ENCODE results near the gene ACTR1A. TPM values are rescaled to one million over a fixed set of nuclear protein-coding genes. Genes with fewer than 3 reads are reported as not detected.

Gene ACTR1A
- total and polyA plus RNA-seq, 9 of the 15 experiments (the other 6 are each of a cell fraction or from before 2014, with no cell fraction given) = 36.3 to 77.2 (median 49.6) TPM

GRCh38 chr10:102450374-102451104 is 52.0 kb downstream of the ACTR1A start (continued):
- TF ChIP-seq RBBP5 (IDR thresholded peaks at IDR 0.05; ENCODE audit: borderline replicate concordance, insufficient read depth, low read length, poor library complexity, severe bottlenecking) = peak; percentile 83
- no peak for TF ChIP-seq KLF10 (CRISPR knock-in tag; IDR thresholded peaks at IDR 0.05)
- TF ChIP-seq VEZF1 (CRISPR knock-in tag; IDR thresholded peaks at IDR 0.05) = peak; percentile 79
- TF ChIP-seq UBTF (IDR thresholded peaks at IDR 0.05; ENCODE audit: borderline replicate concordance in 1 of 2, low read depth in 2 of 2, low read length in 2 of 2) = peak; percentile 80 to 85; a peak in 3 of 4 replicates
- no peak for TF ChIP-seq NFIX (CRISPR knock-in tag; IDR thresholded peaks at IDR 0.05; ENCODE audit: low read depth)

GRCh38 chr10:102450124-102450373 is 52.5 kb downstream of the ACTR1A start:
- Histone ChIP-seq H3K9ac (ENCODE audit: insufficient read depth in 1 of 2, low read depth in 2 of 2, low read length in 2 of 2) (peak overlapping the region; percentile 90 to 94), H4K20me1 (replicated peaks; ENCODE audit: control insufficient read depth, insufficient read depth, low read length) (no peaks in the 10 kb centered on the region), H3K27ac (ENCODE audit: extremely low read depth, low read depth, low read length) (peak overlapping the region; percentile 95), H2AFZ (ENCODE audit: low read depth, low read length) (peak overlapping the region; percentile 52), H3K9me1 (ENCODE audit: control insufficient read depth, insufficient read depth, low read length) (no peaks in the 10 kb centered on the region), H3K4me3 (peak overlapping the region; percentile 80), H3K9me3 (replicated peaks; ENCODE audit: control insufficient read depth, insufficient read depth, low read depth, low read length) (no peaks in the 10 kb centered on the region), H3K4me2 (ENCODE audit: insufficient read depth, low read length) (peak overlapping the region; percentile 94), H3K36me3 (ENCODE audit: control insufficient read depth, insufficient read depth, low read length) (peaks cover 28% of the 10 kb centered on the region; the same call in 2 of the 3 replicates), H3K79me2 (ENCODE audit: control insufficient read depth, insufficient read depth, low read length) (peaks cover 43% of the 10 kb centered on the region), H3K27me3 (ENCODE audit: control insufficient read depth in 2 of 2, insufficient read depth in 2 of 2, low read length in 2 of 2) (no peaks in the 10 kb centered on the region), H3K4me1 (replicated peaks in 1 of 2; ENCODE audit: control insufficient read depth in 2 of 2, insufficient read depth in 2 of 2, low read length in 2 of 2) (peaks cover 24 to 38% of the 10 kb centered on the region in 2 experiments)
- ATAC-seq (no peak), FAIRE-seq (no peak), DNase-seq (ENCODE audit: extremely low read depth in 1 of 4, low spot score in 3 of 4) (no peak)
- ChIA-PET POLR2A (interaction anchor here (0.6 to 3.3 kb wide), 9 partner anchors 8 to 219 kb away, joined by 3 to 24 read pairs (median 9); partner anchors contain the start of genes CUEDC2 and FBXL15), CTCF (ENCODE audit: low intra/inter-chr PET ratio) (no interaction called here)
- BruUV-seq (replicated peaks) = TSS peak; percentile 35
- in situ Hi-C loops (cut with MboI) (no loop called here), intact Hi-C loops (cut with micrococcal nuclease) (no loop called here)
- 0% methylated on average over 9 of the region's 11 CpGs for WGBS (ENCODE audit: insufficient coverage, low coverage, missing lambda C conversion rate)
- TF ChIP-seq MLLT1 (IDR thresholded peaks at IDR 0.05) (0 out of 4 replicates have a peak, but pooled peaks of 1 of the 2 experiments have one; percentile 33), SMARCE1 (IDR thresholded peaks at IDR 0.05) (no peak), MLX (CRISPR knock-in tag; conservative IDR thresholded peaks at IDR 0.05) (no peak), ZNF639 (CRISPR knock-in tag; conservative IDR thresholded peaks at IDR 0.05 in 1 of 2, IDR thresholded peaks at IDR 0.05 in 1 of 2) (no peak), POLR3G (IDR thresholded peaks at IDR 0.05; ENCODE audit: extremely low read depth, insufficient read length, insufficient replicate concordance) (no peak)
